Keratinocyte (primary cell): ENCODE results near the gene FUT6. TPM values are rescaled to one million over a fixed set of nuclear protein-coding genes. Genes with fewer than 3 reads are reported as not detected.

Experiments used
- DNase-seq: peaks from one replicate; pipeline ENCODE4 v3.0.0-alpha.2; 2011; ENCODE audit warnings: low read depth, missing footprints, low spot score
- FAIRE-seq: peaks from 2 replicates; lab custom pipeline; 2011; peaks lifted over from hg19 to GRCh38; lab: Jason Lieb, UNC
- H2AFZ ChIP-seq: 2 replicates; pipeline ENCODE4 v1.6.0; 2012; ENCODE audit warnings: low read length, control low read depth, inconsistent platforms; ENCODE audit not compliant: control insufficient read depth
- H3K27ac ChIP-seq: 2 replicates; pipeline ENCODE4 v1.5.1; 2011; ENCODE audit warnings: low read length; ENCODE audit not compliant: control insufficient read depth, insufficient read depth
- H3K27me3 ChIP-seq: 3 replicates; pipeline ENCODE4 v1.6.0; 2011; ENCODE audit warnings: low read length; ENCODE audit not compliant: control insufficient read depth, insufficient read depth; ENCODE audit errors: extremely low read depth
- H3K36me3 ChIP-seq, 2 experiments: 2 replicates in 1 of 2; 3 replicates in 1 of 2; pipeline ENCODE4 v1.5.1; 2011; ENCODE audit warnings: low read length in 2 of 2, mild to moderate bottlenecking in 1 of 2; ENCODE audit not compliant: control insufficient read depth in 2 of 2, insufficient read depth in 2 of 2; ENCODE audit errors: extremely low read depth in 1 of 2
- H3K4me1 ChIP-seq: 3 replicates; pipeline ENCODE4 v1.5.1; 2011; ENCODE audit warnings: low read length; ENCODE audit not compliant: control insufficient read depth, insufficient read depth; ENCODE audit errors: extremely low read depth
- H3K4me2 ChIP-seq: 3 replicates; pipeline ENCODE4 v1.6.0; 2011; ENCODE audit warnings: low read depth, low read length; ENCODE audit not compliant: control insufficient read depth, insufficient read depth; ENCODE audit errors: extremely low read depth
- H3K4me3 ChIP-seq, 3 experiments: fragments of 200-600 bp in 1 of 3; sonication (generic) in 1 of 3; 2 replicates in 2 of 3; 3 replicates in 1 of 3; pipeline ENCODE4 v1.5.1; 2011 to 2016; ENCODE audit warnings: low read length in 3 of 3, mild to moderate bottlenecking in 3 of 3, control low read depth in 2 of 3, inconsistent platforms in 1 of 3, low read depth in 1 of 3, mixed read lengths in 1 of 3, mixed run types in 1 of 3, moderate library complexity in 1 of 3; ENCODE audit not compliant: control insufficient read depth in 2 of 3, insufficient read depth in 2 of 3; ENCODE audit errors: extremely low read depth in 1 of 3
- H3K79me2 ChIP-seq: 2 replicates; pipeline ENCODE4 v1.6.0; 2012; ENCODE audit warnings: low read length; ENCODE audit not compliant: control insufficient read depth, insufficient read depth
- H3K9ac ChIP-seq: 3 replicates; pipeline ENCODE4 v1.6.0; 2011; ENCODE audit warnings: low read length; ENCODE audit not compliant: control insufficient read depth, insufficient read depth; ENCODE audit errors: extremely low read depth
- H3K9me1 ChIP-seq: 3 replicates; pipeline ENCODE4 v1.6.0; 2011; ENCODE audit warnings: low read length; ENCODE audit not compliant: control insufficient read depth, insufficient read depth; ENCODE audit errors: extremely low read depth
- H3K9me3 ChIP-seq: 2 replicates; pipeline ENCODE4 v1.5.1; 2012; ENCODE audit warnings: low read depth, low read length; ENCODE audit not compliant: control insufficient read depth
- H4K20me1 ChIP-seq: 3 replicates; pipeline ENCODE4 v1.6.0; 2011; ENCODE audit warnings: low read length; ENCODE audit not compliant: control insufficient read depth, insufficient read depth; ENCODE audit errors: extremely low read depth
- EZH2 ChIP-seq: IDR thresholded peaks from one replicate; pipeline ENCODE4 v1.6.1; 2012; ENCODE audit warnings: inconsistent platforms, mild to moderate bottlenecking, low read length, moderate library complexity
- dilution Hi-C: fragments of 300-500 bp; cut with MboI; formaldehyde crosslinking; loops from one replicate; pipeline ENCODE4 v1.7.0; 2020; ENCODE audit warnings: low sequenced_read_pairs; ENCODE audit not compliant: extremely low pct_ligation_motif_present
- polyA plus RNA-seq, 5 experiments: library from polyadenylated mRNA; depleted of rRNA in 3 of 5; stranded (reverse) in 3 of 5; stranded (forward) in 1 of 5; unstranded in 1 of 5; fragments of >200 nt; gene quantifications; 1 replicate in 1 of 5; 2 replicates in 3 of 5; 3 replicates in 1 of 5; pipeline versions ENCODE4 v1.2.1 to v1.2.3, GENCODE V29; 2011 to 2012; ENCODE audit warnings: missing spikeins in 2 of 5, low read depth in 1 of 5, low replicate concordance in 1 of 5
- TF ChIP-seq, protein P1 (sequence below), 3 experiments: IDR thresholded peaks in 1 of 3; conservative IDR thresholded peaks in 1 of 3; optimal IDR thresholded peaks in 1 of 3; 2 replicates in 2 of 3; 3 replicates in 1 of 3; pipeline versions ENCODE3 to v1.5.1; 2011; ENCODE audit warnings: low read length in 3 of 3, mild to moderate bottlenecking in 3 of 3, moderate library complexity in 2 of 3, control low read depth in 1 of 3, inconsistent platforms in 1 of 3; ENCODE audit not compliant: insufficient read depth in 2 of 3; ENCODE audit errors: extremely low read depth in 1 of 3

FUT6 gene
- polyA plus RNA-seq, 1 donor (not counting 4 experiments of a cell fraction or from before 2014, with no cell fraction given), result not detected

DNA sequence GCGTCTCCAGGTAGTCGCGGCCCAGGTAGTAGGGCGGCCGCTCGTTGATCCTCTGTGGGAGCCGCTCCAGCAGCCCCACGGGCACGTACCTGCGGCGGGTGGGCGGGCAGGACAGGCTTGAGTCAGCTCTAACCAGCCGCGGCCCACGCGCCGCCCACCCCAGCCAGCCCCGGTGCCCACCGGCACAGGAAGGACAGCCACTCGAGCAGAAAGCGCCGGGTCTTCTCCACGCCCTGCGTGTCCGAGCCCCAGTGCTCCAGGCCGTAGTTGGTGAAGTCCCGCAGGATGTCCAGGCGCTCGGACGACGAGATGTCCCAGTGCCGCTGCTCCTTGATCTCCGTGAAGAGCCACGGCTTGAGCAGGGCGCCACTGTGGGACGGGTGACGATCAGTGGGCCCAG lies 54.1 kb downstream of the FUT6 start:
- peaks cover 12% of the 10 kb centered on the region for H3K4me1 ChIP-seq
- H4K20me1 ChIP-seq, result no peaks in the 10 kb centered on the region
- H2AFZ ChIP-seq, result no peak overlapping the region
- TF ChIP-seq, protein P1, sequence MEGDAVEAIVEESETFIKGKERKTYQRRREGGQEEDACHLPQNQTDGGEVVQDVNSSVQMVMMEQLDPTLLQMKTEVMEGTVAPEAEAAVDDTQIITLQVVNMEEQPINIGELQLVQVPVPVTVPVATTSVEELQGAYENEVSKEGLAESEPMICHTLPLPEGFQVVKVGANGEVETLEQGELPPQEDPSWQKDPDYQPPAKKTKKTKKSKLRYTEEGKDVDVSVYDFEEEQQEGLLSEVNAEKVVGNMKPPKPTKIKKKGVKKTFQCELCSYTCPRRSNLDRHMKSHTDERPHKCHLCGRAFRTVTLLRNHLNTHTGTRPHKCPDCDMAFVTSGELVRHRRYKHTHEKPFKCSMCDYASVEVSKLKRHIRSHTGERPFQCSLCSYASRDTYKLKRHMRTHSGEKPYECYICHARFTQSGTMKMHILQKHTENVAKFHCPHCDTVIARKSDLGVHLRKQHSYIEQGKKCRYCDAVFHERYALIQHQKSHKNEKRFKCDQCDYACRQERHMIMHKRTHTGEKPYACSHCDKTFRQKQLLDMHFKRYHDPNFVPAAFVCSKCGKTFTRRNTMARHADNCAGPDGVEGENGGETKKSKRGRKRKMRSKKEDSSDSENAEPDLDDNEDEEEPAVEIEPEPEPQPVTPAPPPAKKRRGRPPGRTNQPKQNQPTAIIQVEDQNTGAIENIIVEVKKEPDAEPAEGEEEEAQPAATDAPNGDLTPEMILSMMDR (optimal IDR thresholded peaks at IDR 0.05 in 1 of 3, IDR thresholded peaks at IDR 0.05 in 1 of 3, conservative IDR thresholded peaks at IDR 0.05 in 1 of 3; ENCODE audit: extremely low read depth in 1 of 3, insufficient read depth in 2 of 3, low read length in 3 of 3), result no peak
- TF ChIP-seq EZH2, result no peak
- H3K4me2 ChIP-seq, result no peak overlapping the region
- no peak for DNase-seq
- no peak for FAIRE-seq
- H3K27me3 ChIP-seq, result no peaks in the 10 kb centered on the region
- dilution Hi-C loops, result no loop called here
- H3K4me3 ChIP-seq, result no peak overlapping the region
- no peaks in the 10 kb centered on the region for H3K9me3 ChIP-seq
- peaks cover 7% of the 10 kb centered on the region for H3K79me2 ChIP-seq
- no peak overlapping the region for H3K27ac ChIP-seq
- no peak overlapping the region for H3K9ac ChIP-seq
- H3K36me3 ChIP-seq, result peaks cover 24 to 48% of the 10 kb centered on the region in 2 experiments
- H3K9me1 ChIP-seq, result no peaks in the 10 kb centered on the region

DNA sequence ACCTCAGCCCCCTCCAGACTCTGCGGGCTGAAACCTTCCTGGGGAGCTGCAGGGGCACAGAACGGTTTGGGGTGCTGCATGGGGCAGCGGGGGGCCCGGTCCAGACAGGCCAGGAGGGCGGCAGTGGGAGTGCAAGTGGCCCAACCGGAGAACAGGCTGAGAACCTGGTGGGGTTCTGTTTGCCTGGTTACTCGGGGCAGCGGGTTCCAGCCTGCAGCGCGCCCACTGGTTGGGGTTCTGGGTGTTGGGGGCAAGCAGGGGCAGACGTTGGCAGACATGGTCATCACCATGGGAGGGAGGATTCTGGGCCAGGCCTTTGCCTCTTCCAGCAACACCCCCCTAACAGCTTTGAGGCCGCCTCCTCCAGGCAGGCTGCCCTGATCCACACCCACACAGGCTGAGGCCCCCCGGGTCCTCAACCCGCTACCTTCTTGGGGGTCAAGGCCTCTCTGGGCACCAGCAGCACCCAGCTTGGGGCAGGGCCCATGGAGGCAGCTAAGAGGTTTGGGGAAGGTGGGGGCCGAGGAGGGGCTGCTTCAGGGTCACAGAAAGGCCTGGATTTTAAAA lies 54.8 kb downstream of the FUT6 start, which contains the start of gene PRR22:
Gene PRR22, minus strand, starts transcription at position 166 of the 567 bp plus-strand sequence. Its CDS starts 86 bp downstream, at position 80.
- no peaks in the 10 kb centered on the region for H3K9me3 ChIP-seq

More for the DNA sequence above, 54.8 kb downstream of the FUT6 start, which contains the start of gene PRR22:
- no peak within 1 kb of the TSS for H3K27ac ChIP-seq
- TF ChIP-seq, protein P1 (optimal IDR thresholded peaks at IDR 0.05 in 1 of 3, IDR thresholded peaks at IDR 0.05 in 1 of 3, conservative IDR thresholded peaks at IDR 0.05 in 1 of 3; ENCODE audit: extremely low read depth in 1 of 3, insufficient read depth in 2 of 3, low read length in 3 of 3), result no peak
- no peak for TF ChIP-seq EZH2
- peaks cover 24 to 48% of the 10 kb centered on the region in 2 experiments for H3K36me3 ChIP-seq
- H3K27me3 ChIP-seq, result no peaks in the 10 kb centered on the region
- no peaks in the 10 kb centered on the region for H4K20me1 ChIP-seq
- no peak within 1 kb of the TSS for H3K4me3 ChIP-seq
- no peak within 1 kb of the TSS for H2AFZ ChIP-seq
- DNase-seq (no peak), FAIRE-seq (no peak)
- no peak within 1 kb of the TSS for H3K9ac ChIP-seq
- no peaks in the 10 kb centered on the region for H3K9me1 ChIP-seq
- peaks cover 7% of the 10 kb centered on the region for H3K4me1 ChIP-seq
- no peak within 1 kb of the TSS for H3K4me2 ChIP-seq
- dilution Hi-C loops, result no loop called here
- peaks cover 7% of the 10 kb centered on the region for H3K79me2 ChIP-seq
